Mesenchymal stem cell (in vitro differentiated cells and primary cell): ENCODE results near the gene MRTO4.
A peak's percentile ranks its signal among the peaks of the same experiment; 100 is the strongest.
"Not testable (repeated sequence)": the region's sequence is repeated elsewhere in the genome, so short reads cannot be mapped to it uniquely, and the experiment has no call there.

Experiments used
- DNase-seq: peaks from one replicate; pipeline ENCODE4 v3.0.0-alpha.2; 2013
- H2AFZ ChIP-seq: one replicate; pipeline ENCODE4 v1.6.1; 2013; ENCODE audit warnings: low read depth, mild to moderate bottlenecking, control low read depth, inconsistent platforms, low read length, moderate library complexity
- H2AK5ac ChIP-seq: 2 replicates; pipeline ENCODE4 v1.6.1; 2013; ENCODE audit warnings: low read length, moderate library complexity, mild to moderate bottlenecking, inconsistent platforms; ENCODE audit not compliant: severe bottlenecking
- H2BK120ac ChIP-seq: one replicate; pipeline ENCODE4 v1.6.1; 2013; ENCODE audit warnings: low read depth, mild to moderate bottlenecking, inconsistent platforms, low read length, moderate library complexity
- H2BK12ac ChIP-seq, 2 experiments: one replicate each; pipeline ENCODE4 v1.6.1; 2013; ENCODE audit warnings: inconsistent platforms in 2 of 2, low read length in 2 of 2, mild to moderate bottlenecking in 2 of 2, moderate library complexity in 2 of 2, control low read depth in 1 of 2
- H2BK15ac ChIP-seq: one replicate; pipeline ENCODE4 v1.6.1; 2013; ENCODE audit warnings: mild to moderate bottlenecking, low read depth, inconsistent platforms; ENCODE audit not compliant: poor library complexity, severe bottlenecking
- H2BK5ac ChIP-seq: 2 replicates; pipeline ENCODE4 v1.6.1; 2013; ENCODE audit warnings: low read depth, mild to moderate bottlenecking, low read length, control low read depth, inconsistent platforms; ENCODE audit not compliant: poor library complexity, severe bottlenecking
- H3K14ac ChIP-seq, 2 experiments: one replicate each; pipeline ENCODE4 v1.6.1; 2013; ENCODE audit warnings: inconsistent platforms in 2 of 2, low read length in 2 of 2, control low read depth in 1 of 2, mild to moderate bottlenecking in 1 of 2, moderate library complexity in 1 of 2
- H3K18ac ChIP-seq, 2 experiments: one replicate each; pipeline ENCODE4 v1.6.1; 2013; ENCODE audit warnings: inconsistent platforms in 2 of 2, low read length in 2 of 2, control low read depth in 1 of 2, low read depth in 1 of 2, mild to moderate bottlenecking in 1 of 2
- H3K23ac ChIP-seq, 2 experiments: one replicate each; pipeline ENCODE4 v1.6.1; 2013; ENCODE audit warnings: inconsistent platforms in 2 of 2, low read length in 2 of 2, mild to moderate bottlenecking in 2 of 2, moderate library complexity in 2 of 2, control low read depth in 1 of 2
- H3K27ac ChIP-seq: 2 replicates; pipeline ENCODE4 v1.5.1; 2013; ENCODE audit warnings: mild to moderate bottlenecking, moderate library complexity, low read length, control low read depth, inconsistent platforms; ENCODE audit not compliant: poor library complexity, severe bottlenecking
- H3K27me3 ChIP-seq, 2 experiments: 2 replicates each; pipeline versions ENCODE4 v1.6.1 to v1.7.0; 2013; ENCODE audit warnings: low read length in 2 of 2, mild to moderate bottlenecking in 2 of 2, moderate library complexity in 2 of 2, control low read depth in 1 of 2, inconsistent platforms in 1 of 2; ENCODE audit not compliant: control insufficient read depth in 1 of 2, insufficient read depth in 1 of 2
- H3K36me3 ChIP-seq, 2 experiments: 2 replicates each; pipeline versions ENCODE4 v1.6.1 to v1.7.0; 2013; ENCODE audit warnings: low read length in 2 of 2, control low read depth in 1 of 2, inconsistent platforms in 1 of 2, low read depth in 1 of 2, mild to moderate bottlenecking in 1 of 2; ENCODE audit not compliant: insufficient read depth in 2 of 2, control insufficient read depth in 1 of 2
- H3K4ac ChIP-seq, 2 experiments: one replicate each; pipeline ENCODE4 v1.6.1; 2013; ENCODE audit warnings: inconsistent platforms in 2 of 2, low read length in 2 of 2, mild to moderate bottlenecking in 2 of 2, moderate library complexity in 2 of 2, control low read depth in 1 of 2, low read depth in 1 of 2
- H3K4me1 ChIP-seq: 2 replicates; pipeline ENCODE4 v1.6.1; 2013; ENCODE audit warnings: low read depth, low read length, control low read depth; ENCODE audit not compliant: control insufficient read depth, insufficient read depth
- H3K4me2 ChIP-seq: 2 replicates; pipeline ENCODE4 v1.6.1; 2013; ENCODE audit warnings: low read length, mild to moderate bottlenecking, inconsistent platforms; ENCODE audit not compliant: poor library complexity, severe bottlenecking
- H3K4me3 ChIP-seq, 2 experiments: 2 replicates each; pipeline versions ENCODE4 v1.5.1 to v1.7.0; 2013; ENCODE audit warnings: low read length in 2 of 2, mild to moderate bottlenecking in 2 of 2, control low read depth in 1 of 2, low read depth in 1 of 2; ENCODE audit not compliant: insufficient read depth in 1 of 2
- H3K79me1 ChIP-seq: replicated peaks from 2 replicates; pipeline ENCODE4 v1.6.1; 2013; ENCODE audit warnings: mild to moderate bottlenecking, control low read depth, low read length, inconsistent platforms; ENCODE audit not compliant: poor library complexity, severe bottlenecking
- H3K9ac ChIP-seq: 2 replicates; pipeline ENCODE4 v1.7.0; 2013; ENCODE audit warnings: mild to moderate bottlenecking, low read length, moderate library complexity
- H3K9me3 ChIP-seq: 2 replicates; pipeline ENCODE4 v1.7.0; 2013; ENCODE audit warnings: mild to moderate bottlenecking, low read length; ENCODE audit not compliant: control insufficient read depth
- H4K8ac ChIP-seq: one replicate; pipeline ENCODE4 v1.6.1; 2013; ENCODE audit warnings: inconsistent platforms, mild to moderate bottlenecking, low read length, moderate library complexity
- H4K91ac ChIP-seq: one replicate; pipeline ENCODE4 v1.6.1; 2013; ENCODE audit warnings: mild to moderate bottlenecking, low read length, inconsistent platforms
- WGBS: methylation state at CpG from one replicate; pipeline ENCODE4 v1.1.7; 2013; ENCODE audit warnings: mixed read lengths; 5-methylcytosine and 5-hydroxymethylcytosine counted together

MRTO4 gene

DNA sequence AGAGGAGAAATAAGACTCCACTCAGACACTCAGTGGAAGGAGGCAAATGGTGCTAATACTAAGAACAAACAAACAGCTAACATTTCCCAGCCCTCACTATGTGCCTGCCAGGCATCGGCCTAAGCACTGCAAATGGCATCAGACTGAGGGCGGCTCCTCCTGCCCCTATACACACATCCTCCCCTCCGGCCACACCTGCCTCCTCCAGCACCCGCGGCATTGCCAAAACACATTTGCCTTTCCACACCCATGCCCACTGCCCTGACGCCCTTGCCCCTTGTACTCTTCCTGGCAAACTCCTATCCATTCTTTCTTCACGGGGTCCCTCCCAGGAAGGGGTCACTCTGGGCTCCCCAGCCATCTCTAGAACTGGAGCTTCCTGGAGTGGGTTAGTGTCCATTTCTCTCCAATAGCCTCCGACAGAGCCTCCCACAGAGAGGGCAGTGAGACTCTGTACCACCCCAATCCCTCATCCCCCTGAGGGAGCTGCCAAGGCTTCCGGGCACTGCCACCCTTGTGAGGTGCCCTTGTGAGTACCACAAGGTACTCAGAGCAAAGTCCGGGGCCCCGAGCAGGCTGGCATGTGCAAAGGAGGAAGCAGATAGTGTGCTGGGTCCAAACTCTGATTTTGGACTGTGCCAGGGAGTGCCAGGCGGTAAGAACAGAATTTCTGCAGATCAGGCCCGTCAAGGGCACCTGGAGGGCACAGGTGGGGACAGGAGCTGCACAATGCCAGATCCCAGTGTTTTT is 36.0 kb downstream of the MRTO4 start:
- Histone ChIP-seq H3K18ac (no peak overlapping the region), H3K4me3 (no peak overlapping the region)
- WGBS = 91% methylated on average over 13 of the region's 13 CpGs

DNA sequence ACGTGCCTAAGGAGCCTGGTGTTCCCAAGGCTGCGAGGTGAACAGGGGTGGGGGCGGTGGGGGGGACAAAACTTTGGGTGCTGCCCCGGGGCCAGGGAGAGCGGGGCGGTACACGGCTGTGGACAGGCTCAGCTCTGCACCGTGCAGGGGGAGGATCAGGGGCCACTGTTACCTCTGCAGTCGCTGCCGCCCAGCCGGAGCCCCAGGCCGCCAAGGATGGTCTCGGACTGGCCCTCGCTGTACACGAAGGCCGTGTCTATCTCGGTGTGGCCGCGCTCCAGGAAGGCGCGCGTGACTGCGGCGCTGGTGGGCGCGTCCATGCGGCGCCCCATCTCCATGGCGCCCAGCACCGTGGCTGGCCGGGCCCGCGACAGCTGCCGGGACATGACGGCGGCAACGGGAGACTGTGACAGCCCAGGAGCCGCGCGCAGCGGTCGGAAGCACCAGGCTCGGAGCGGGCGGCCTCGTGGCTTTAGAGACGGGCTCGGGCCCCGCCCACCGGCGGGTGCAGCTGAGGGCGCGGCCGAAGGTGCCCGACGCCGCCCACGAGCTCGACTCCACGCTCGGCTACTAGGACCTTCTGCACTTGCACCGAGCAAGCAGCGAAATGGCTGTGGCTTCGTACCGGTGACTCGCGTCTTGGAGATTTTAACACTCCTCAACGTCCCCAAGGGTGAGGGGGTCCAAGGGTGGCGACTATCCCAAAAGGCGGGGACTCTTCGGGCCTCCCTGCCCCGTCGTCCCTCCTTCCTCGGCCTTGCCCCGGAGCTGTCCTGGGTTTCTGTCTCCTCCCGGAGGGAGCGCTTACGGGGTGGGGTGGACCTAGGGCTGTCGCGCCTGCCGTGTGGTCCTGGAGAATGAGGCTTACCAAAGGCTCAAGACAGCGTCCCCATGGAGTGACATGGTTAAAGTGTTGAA is 37.0 kb downstream of the MRTO4 start, which contains the start of gene AKR7A3:
Gene AKR7A3 (minus strand): TSS at position 447 of the 918 bp plus-strand sequence. CDS start 61 bp downstream, at position 386.
- H4K8ac ChIP-seq, H2BK12ac ChIP-seq, H2BK15ac ChIP-seq, H2AFZ ChIP-seq, H2AK5ac ChIP-seq, H3K27ac ChIP-seq, H3K27me3 ChIP-seq, H4K91ac ChIP-seq, H2BK5ac ChIP-seq, H3K4me1 ChIP-seq, H3K79me1 ChIP-seq, H2BK120ac ChIP-seq, H3K4ac ChIP-seq, H3K14ac ChIP-seq: not testable (repeated sequence)
- Histone ChIP-seq H3K4me3 (peak within 1 kb of the TSS; percentile 44 to 75), H3K18ac (peak within 1 kb of the TSS in 1 of 2 experiments; percentile 21), H3K9ac (peak within 1 kb of the TSS; percentile 48), H3K36me3 (peaks cover 4 to 25% of the 10 kb centered on the region in 2 experiments), H3K4me2 (peak within 1 kb of the TSS; percentile 48), H3K23ac (peak within 1 kb of the TSS in 1 of 2 experiments; percentile 14), H3K9me3 (peaks cover 15% of the 10 kb centered on the region)
- peak; percentile 22 for DNase-seq
- WGBS = 28% methylated on average over 64 of the region's 82 CpGs

More for the DNA sequence above, 36.0 kb downstream of the MRTO4 start:
- peaks cover 8% of the 10 kb centered on the region for H3K4me1 ChIP-seq
- DNase-seq = no peak
- H3K79me1 ChIP-seq = no peaks in the 10 kb centered on the region
- H3K23ac ChIP-seq = no peak overlapping the region
- H3K14ac ChIP-seq = no peak overlapping the region
- H3K27ac ChIP-seq = no peak overlapping the region
- no peak overlapping the region for H4K91ac ChIP-seq
- no peak overlapping the region for H2BK120ac ChIP-seq
- no peak overlapping the region for H2BK15ac ChIP-seq
- H3K27me3 ChIP-seq = no peaks in the 10 kb centered on the region
- H2BK5ac ChIP-seq = no peak overlapping the region
- no peak overlapping the region for H3K4ac ChIP-seq
- no peak overlapping the region for H3K9ac ChIP-seq
- no peak overlapping the region for H3K4me2 ChIP-seq
- peaks cover 4 to 25% of the 10 kb centered on the region in 2 experiments for H3K36me3 ChIP-seq
- no peak overlapping the region for H2AFZ ChIP-seq
- no peak overlapping the region for H4K8ac ChIP-seq
- H2BK12ac ChIP-seq = no peak overlapping the region
- peaks cover 11% of the 10 kb centered on the region for H3K9me3 ChIP-seq
- no peak overlapping the region for H2AK5ac ChIP-seq

DNA sequence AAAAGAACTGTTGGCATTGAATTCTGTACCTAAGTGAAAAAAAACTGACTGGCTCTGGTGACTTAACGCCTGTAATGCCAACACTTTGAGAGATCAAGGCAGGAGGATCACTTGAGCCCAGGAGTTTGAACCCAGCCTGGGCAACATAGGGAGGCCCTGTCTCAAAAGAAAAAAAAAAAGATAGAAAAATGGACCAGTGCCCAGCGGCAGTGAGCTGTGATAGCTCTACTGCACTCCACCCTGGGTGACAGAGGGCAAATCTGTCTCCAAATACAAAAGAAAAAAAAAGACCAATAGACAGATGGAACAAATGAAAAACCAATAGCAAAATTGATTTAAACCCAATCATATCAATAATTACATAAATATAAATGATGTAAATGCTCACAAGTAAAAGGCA is 37.6 kb downstream of the MRTO4 start:
- DNase-seq = no peak
- no peak overlapping the region for H2BK15ac ChIP-seq
- peak overlapping the region; percentile 48 for H3K4me2 ChIP-seq
- no peak overlapping the region for H2BK5ac ChIP-seq
- peak overlapping the region in 1 of 2 experiments; percentile 75 for H3K4me3 ChIP-seq
- peaks cover 8% of the 10 kb centered on the region for H3K4me1 ChIP-seq
- no peak overlapping the region for H3K23ac ChIP-seq
- no peak overlapping the region for H4K91ac ChIP-seq
- no peaks in the 10 kb centered on the region for H3K79me1 ChIP-seq
- no peak overlapping the region for H4K8ac ChIP-seq
- WGBS = 58% methylated on average over 2 of the region's 2 CpGs
- peaks cover 18% of the 10 kb centered on the region for H3K9me3 ChIP-seq
- H2AK5ac ChIP-seq = no peak overlapping the region
- no peak overlapping the region for H3K18ac ChIP-seq
- peak overlapping the region; percentile 48 for H3K9ac ChIP-seq
- no peak overlapping the region for H2AFZ ChIP-seq
- H3K4ac ChIP-seq = no peak overlapping the region
- no peak overlapping the region for H2BK12ac ChIP-seq
- H3K36me3 ChIP-seq = peaks cover 5 to 20% of the 10 kb centered on the region in 2 experiments
- H3K14ac ChIP-seq = no peak overlapping the region
- no peak overlapping the region for H3K27ac ChIP-seq
- no peak overlapping the region for H2BK120ac ChIP-seq
- H3K27me3 ChIP-seq = no peaks in the 10 kb centered on the region

DNA sequence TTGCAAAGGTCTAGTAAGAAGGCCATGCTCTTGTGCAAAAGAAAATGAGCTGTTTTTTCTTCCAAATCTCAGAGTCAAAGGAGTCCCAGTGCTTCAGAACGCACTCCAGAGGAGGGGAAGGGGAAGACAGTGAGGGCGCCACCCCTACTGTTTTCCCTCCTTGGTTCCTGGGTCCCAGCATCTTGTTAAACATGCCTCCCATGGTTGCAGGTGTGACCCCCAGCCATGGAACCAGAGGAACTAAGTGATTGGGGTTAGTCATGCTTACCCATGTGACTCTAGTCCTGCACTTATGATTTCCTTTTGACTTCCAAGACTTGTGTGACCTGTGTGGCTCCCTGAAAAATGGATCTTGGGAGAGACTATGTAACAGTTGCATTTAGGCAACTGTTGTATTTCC is 43.0 kb downstream of the MRTO4 start:
- H3K4me3 ChIP-seq = peak overlapping the region in 1 of 2 experiments; percentile 9
- H4K91ac ChIP-seq = no peak overlapping the region
- H3K9ac ChIP-seq = no peak overlapping the region
- H2BK5ac ChIP-seq = no peak overlapping the region
- H3K27ac ChIP-seq = no peak overlapping the region
- no peak overlapping the region for H3K4ac ChIP-seq
- peaks cover 35% of the 10 kb centered on the region for H3K9me3 ChIP-seq
- 91% methylated on average over 1 of the region's 2 CpGs for WGBS
- H3K23ac ChIP-seq = no peak overlapping the region
- H3K4me2 ChIP-seq = no peak overlapping the region
- H2BK12ac ChIP-seq = no peak overlapping the region
- DNase-seq = no peak
- H2AFZ ChIP-seq = no peak overlapping the region
- no peaks in the 10 kb centered on the region for H3K79me1 ChIP-seq
- no peak overlapping the region for H2BK120ac ChIP-seq
- no peaks in the 10 kb centered on the region for H3K27me3 ChIP-seq
- H2AK5ac ChIP-seq = no peak overlapping the region
- H2BK15ac ChIP-seq = no peak overlapping the region
- no peak overlapping the region for H4K8ac ChIP-seq
- H3K36me3 ChIP-seq = peaks cover 6 to 23% of the 10 kb centered on the region in 2 experiments
- H3K18ac ChIP-seq = no peak overlapping the region
- H3K4me1 ChIP-seq = no peaks in the 10 kb centered on the region
- H3K14ac ChIP-seq = no peak overlapping the region
